Transverse colon (tissue), 4 donors: Measurements from ENCODE around the gene UBE2J1.

Experiments
- POLR2A ChIP-seq: fragments of 450-650 bp; IDR thresholded peaks from one replicate; pipeline ENCODE4 v1.6.1; 2016; ENCODE audit warnings: antibody characterized with exemption, mild to moderate bottlenecking, moderate library complexity
- POLR2AphosphoS5 ChIP-seq, 3 donors: sonication (generic); formaldehyde crosslinking; IDR thresholded peaks; one replicate each; pipeline ENCODE4 v1.6.1; 2016; ENCODE audit warnings: antibody characterized with exemption in 3 of 3
- TF ChIP-seq, protein P1 (sequence below), 5 experiments: fragments of 200-600 bp in 3 of 5; fragments of 450-650 bp in 2 of 5; sonication (generic) in 3 of 5; IDR thresholded peaks; 1 replicate in 2 of 5; 2 replicates in 3 of 5; pipeline ENCODE4 v1.5.1; 2016 to 2017; ENCODE audit warnings: antibody characterized with exemption in 5 of 5, inconsistent platforms in 3 of 5, mild to moderate bottlenecking in 2 of 5, moderate library complexity in 1 of 5

DNA sequence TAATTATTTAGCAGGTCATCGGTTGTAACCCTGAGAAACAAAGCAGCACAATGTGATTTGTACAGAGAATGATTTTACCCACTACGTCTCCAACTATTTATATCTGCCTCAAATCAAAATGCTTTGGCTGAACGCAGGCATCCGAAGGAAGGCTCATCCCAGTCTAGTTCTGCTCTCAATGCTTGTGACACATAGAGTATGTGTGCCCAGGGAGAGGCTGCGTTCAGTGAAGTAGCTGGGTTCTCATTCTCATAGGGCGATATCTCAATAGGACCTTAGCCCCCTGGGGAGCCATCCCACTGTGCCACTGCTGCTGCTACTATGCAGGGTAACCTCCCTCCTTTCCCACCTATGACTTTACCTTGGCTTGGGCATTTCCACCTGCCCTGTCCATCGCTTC, 37.8 kb downstream of the UBE2J1 start:
- TF ChIP-seq, protein P1, sequence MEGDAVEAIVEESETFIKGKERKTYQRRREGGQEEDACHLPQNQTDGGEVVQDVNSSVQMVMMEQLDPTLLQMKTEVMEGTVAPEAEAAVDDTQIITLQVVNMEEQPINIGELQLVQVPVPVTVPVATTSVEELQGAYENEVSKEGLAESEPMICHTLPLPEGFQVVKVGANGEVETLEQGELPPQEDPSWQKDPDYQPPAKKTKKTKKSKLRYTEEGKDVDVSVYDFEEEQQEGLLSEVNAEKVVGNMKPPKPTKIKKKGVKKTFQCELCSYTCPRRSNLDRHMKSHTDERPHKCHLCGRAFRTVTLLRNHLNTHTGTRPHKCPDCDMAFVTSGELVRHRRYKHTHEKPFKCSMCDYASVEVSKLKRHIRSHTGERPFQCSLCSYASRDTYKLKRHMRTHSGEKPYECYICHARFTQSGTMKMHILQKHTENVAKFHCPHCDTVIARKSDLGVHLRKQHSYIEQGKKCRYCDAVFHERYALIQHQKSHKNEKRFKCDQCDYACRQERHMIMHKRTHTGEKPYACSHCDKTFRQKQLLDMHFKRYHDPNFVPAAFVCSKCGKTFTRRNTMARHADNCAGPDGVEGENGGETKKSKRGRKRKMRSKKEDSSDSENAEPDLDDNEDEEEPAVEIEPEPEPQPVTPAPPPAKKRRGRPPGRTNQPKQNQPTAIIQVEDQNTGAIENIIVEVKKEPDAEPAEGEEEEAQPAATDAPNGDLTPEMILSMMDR (IDR thresholded peaks at IDR 0.05), result no peak
- TF ChIP-seq POLR2A (no peak), POLR2AphosphoS5 (IDR thresholded peaks at IDR 0.05) (no peak)
